Measurements from ENCODE around the gene CORIN. TPM values are rescaled to one million over a fixed set of nuclear protein-coding genes. Genes with fewer than 3 reads are reported as not detected.

Gene CORIN
- total and polyA plus RNA-seq, 12 donors = 0.10 to 1.1 (median 0.41) TPM; not detected in 2

- Histone ChIP-seq H3K9me3 (replicated peaks in 1 of 3) (no peaks in the 10 kb centered on the region), H3K27ac (no peak overlapping the region), H3K4me1 (replicated peaks in 1 of 2) (peaks cover 13 to 26% of the 10 kb centered on the region in 2 donors), H3K4me3 (no peak overlapping the region), H3K36me3 (replicated peaks in 1 of 2) (no peaks in the 10 kb centered on the region), H3K27me3 (no peaks in the 10 kb centered on the region)
- DNase-seq = peak in 4 of 7 donors; percentile 11 to 68 (median 18)
- 60 to 81% (median 73%) methylated on average over 5 of the region's 5 CpGs for WGBS, 4 donors
- intact Hi-C loops (cut with DNase I) = loop anchor here in 1 of 2 donors (10.0 kb wide), 1 partner anchor 154 kb away; no protein-coding TSS in a partner anchor
- TF ChIP-seq POLR2A (IDR thresholded peaks at IDR 0.05) = no peak
- TF ChIP-seq CTCF (IDR thresholded peaks at IDR 0.05) = peak in 2 of 6 experiments; percentile 13 to 21
Observed at GRCh38 chr4:47839259-47839658, 1.4 kb upstream of the CORIN start.

- Histone ChIP-seq H3K9me3 (replicated peaks in 1 of 3) (no peaks in the 10 kb centered on the region), H3K4me1 (replicated peaks in 1 of 2) (peaks cover 13 to 26% of the 10 kb centered on the region in 2 donors), H3K27me3 (no peaks in the 10 kb centered on the region), H3K4me3 (no peak overlapping the region), H3K36me3 (replicated peaks in 1 of 2) (no peaks in the 10 kb centered on the region), H3K27ac (no peak overlapping the region)
- WGBS, 4 donors = 71 to 78% (median 74%) methylated on average over 4 of the region's 4 CpGs
- intact Hi-C loops (cut with DNase I) = loop anchor here in 1 of 2 donors (10.0 kb wide), 1 partner anchor 154 kb away; no protein-coding TSS in a partner anchor
- DNase-seq = no peak
- no peak for TF ChIP-seq POLR2A (IDR thresholded peaks at IDR 0.05)
- TF ChIP-seq CTCF (IDR thresholded peaks at IDR 0.05) = no peak
Observed at GRCh38 chr4:47838445-47838844, 578 bp upstream of the CORIN start.

- peak in 6 of 7 donors; percentile 12 to 54 (median 24) for DNase-seq
- no peaks in the 10 kb centered on the region for H3K36me3 ChIP-seq (replicated peaks in 1 of 2)
- intact Hi-C loops (cut with DNase I) = loop anchor here in 1 of 2 donors (10.0 kb wide), 1 partner anchor 152 kb away; no protein-coding TSS in a partner anchor
- H3K4me3 ChIP-seq = peak overlapping the region in 2 of 4 donors; percentile 14 to 46
- no peaks in the 10 kb centered on the region for H3K9me3 ChIP-seq (replicated peaks in 1 of 3)
- 0 to 2% (median 1%) methylated on average over 13 to 58 of the region's 58 CpGs for whole genome bisulfite sequencing, 4 donors
- peaks cover 13 to 26% of the 10 kb centered on the region in 2 donors for H3K4me1 ChIP-seq (replicated peaks in 1 of 2)
- H3K27me3 ChIP-seq = no peaks in the 10 kb centered on the region
- no peak for TF ChIP-seq POLR2A (IDR thresholded peaks at IDR 0.05)
- no peak for TF ChIP-seq CTCF (IDR thresholded peaks at IDR 0.05)
- no peak overlapping the region for H3K27ac ChIP-seq
Observed at GRCh38 chr4:47837094-47837907, 566 bp downstream of the CORIN start.

- TF ChIP-seq CTCF (IDR thresholded peaks at IDR 0.05) (peak; percentile 37 to 63 (median 55)), POLR2A (IDR thresholded peaks at IDR 0.05) (no peak)
- Histone ChIP-seq H3K9me3 (replicated peaks in 1 of 3) (no peaks in the 10 kb centered on the region), H3K27me3 (no peaks in the 10 kb centered on the region), H3K27ac (no peak overlapping the region), H3K4me3 (peak overlapping the region in 2 of 4 donors; percentile 14 to 46), H3K36me3 (replicated peaks in 1 of 2) (no peaks in the 10 kb centered on the region), H3K4me1 (replicated peaks in 1 of 2) (peaks cover 13 to 26% of the 10 kb centered on the region in 2 donors)
- 0 to 2% (median 1%) methylated on average over 9 to 27 of the region's 27 CpGs for WGBS, 4 donors
- intact Hi-C loops (cut with DNase I) = loop anchor here in 1 of 2 donors (10.0 kb wide), 1 partner anchor 152 kb away; no protein-coding TSS in a partner anchor
- peak; percentile 70 to 88 (median 79) for DNase-seq
Observed at GRCh38 chr4:47836641-47837093, 1.2 kb downstream of the CORIN start.
